Psoas muscle (tissue), 8 donors: ENCODE results near the gene KCTD5. TPM values are rescaled to one million over a fixed set of nuclear protein-coding genes. Genes with fewer than 3 reads are reported as not detected.

ENCODE experiments used
- ATAC-seq, 4 donors: fragments of 200-7000 bp; cut with Tn5 transposase; one replicate each; pipeline ENCODE4 v1.9.1; 2020; ENCODE audit warnings: moderate library complexity in 3 of 4, mild to moderate bottlenecking in 2 of 4
- DNase-seq, 2 donors: peaks; one replicate each; pipeline ENCODE4 v3.0.0-alpha.2; 2020
- H3K27ac ChIP-seq: fragments of 200-600 bp; one replicate; pipeline ENCODE4 v1.8.0; 2022
- H3K27me3 ChIP-seq, 3 donors: fragments of 200-600 bp in 1 of 3; one replicate each; pipeline versions ENCODE4 v1.6.1 to v1.8.0; 2013 to 2022; ENCODE audit warnings: low read length in 2 of 3, mild to moderate bottlenecking in 2 of 3, moderate library complexity in 1 of 3; ENCODE audit not compliant: insufficient read depth in 3 of 3
- H3K36me3 ChIP-seq, 2 donors: fragments of 200-600 bp in 1 of 2; one replicate each; pipeline versions ENCODE4 v1.6.1 to v1.8.0; 2013 to 2022; ENCODE audit warnings: low read depth in 1 of 2, mild to moderate bottlenecking in 1 of 2, moderate library complexity in 1 of 2; ENCODE audit not compliant: insufficient read depth in 1 of 2
- H3K4me1 ChIP-seq: fragments of 200-600 bp; one replicate; pipeline ENCODE4 v1.8.0; 2022
- H3K4me3 ChIP-seq: fragments of 200-600 bp; one replicate; pipeline ENCODE4 v1.8.0; 2022; ENCODE audit warnings: mild to moderate bottlenecking
- H3K9me3 ChIP-seq: fragments of 200-600 bp; one replicate; pipeline ENCODE4 v1.8.0; 2022
- CTCF ChIP-seq: fragments of 200-600 bp; IDR thresholded peaks from one replicate; pipeline ENCODE4 v1.8.0; 2022; ENCODE audit warnings: antibody characterized with exemption
- WGBS, 3 donors: extraction: QIAGEN DNeasy Blood & Tissue Kit; methylation state at CpG; one replicate each; pipeline versions ENCODE4 v1.1.6 to v1.1.7; 2013; 5-methylcytosine and 5-hydroxymethylcytosine counted together
- intact Hi-C, 2 donors: fragments of 100-400 bp; cut with DNase I; formaldehyde crosslinking; loops; one replicate each; pipeline versions ENCODE4 v1.11.0 to v1.14.2; 2022
- polyA plus RNA-seq, 3 donors: library from polyadenylated mRNA; stranded (reverse); fragments of 200-250 nt; gene quantifications; one replicate each; pipeline ENCODE4 v1.2.3, GENCODE V29; 2013
- total RNA-seq, 4 donors: library from RNA; stranded (reverse); fragmentation: NEBNext Ultra II Directional in 2 of 4; extraction: Animal tissue kit (Norgen Biotek cat#: 25700) in 2 of 4; gene quantifications; one replicate each; pipeline versions ENCODE4 v1.2.1 to v1.2.4, GENCODE V29; 2021 to 2023
- donor health status: healthy with polysubstance abuse.
- donor health status: DM: no; HTN: no; CAD: no; lungs with moderate emphysema.
- donor health status: Bipolar disorder and iron deficiency.
- donor health status: healthy.
- donor health status: DM: yes; HTN: yes; CAD: no.
- donor health status: DM: no; HTN: no; CAD: no.
- donor health status: DM: no; HTN: no; CAD: no.
- donor health status: DM: yes; HTN: yes; CAD: no.

Gene KCTD5
- total and polyA plus RNA-seq, 7 donors, result 9.1 to 65.8 (median 17.2) TPM

DNA sequence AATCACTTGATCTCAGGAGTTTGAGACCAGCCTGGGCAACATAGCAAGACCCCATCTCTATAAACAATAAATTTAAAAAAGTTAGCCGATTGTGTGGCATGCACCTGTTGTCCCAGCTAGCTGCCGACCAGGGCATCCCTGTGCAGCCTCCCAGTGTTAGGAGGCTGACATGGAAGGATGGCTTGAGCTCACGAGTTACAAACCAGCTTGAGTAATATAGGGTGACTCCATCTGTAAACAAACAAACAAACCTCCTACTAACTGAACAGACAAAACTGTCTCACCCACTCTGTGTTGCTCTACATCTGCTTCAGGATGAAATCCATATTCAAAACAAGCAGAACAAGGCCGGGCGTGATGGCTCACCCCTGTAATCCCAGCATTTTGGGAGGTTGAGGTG, 44.6 kb downstream of the KCTD5 start:
- H3K27me3 ChIP-seq, result peaks cover 0 to 7% (median 0%) of the 10 kb centered on the region in 3 donors
- intact Hi-C loops, result loop anchor here in 1 of 2 donors (10.0 kb wide), 1 partner anchor 138 kb away; no protein-coding TSS in a partner anchor
- no peaks in the 10 kb centered on the region for H3K36me3 ChIP-seq
- H3K27ac ChIP-seq, result no peak overlapping the region
- WGBS, 3 donors, result 64 to 71% (median 67%) methylated on average over 5 of the region's 5 CpGs
- H3K4me1 ChIP-seq, result no peaks in the 10 kb centered on the region
- DNase-seq, result no peak
- no peak overlapping the region for H3K4me3 ChIP-seq
- TF ChIP-seq CTCF, result no peak
- H3K9me3 ChIP-seq, result no peaks in the 10 kb centered on the region
- ATAC-seq, result no peak

- no peaks in the 10 kb centered on the region for H3K9me3 ChIP-seq
- no peak for DNase-seq
- intact Hi-C loops, result loop anchor here in 1 of 2 donors (10.0 kb wide), 1 partner anchor 137 kb away; no protein-coding TSS in a partner anchor
- H3K36me3 ChIP-seq, result no peaks in the 10 kb centered on the region
- no peak overlapping the region for H3K27ac ChIP-seq
- WGBS, 3 donors, result 84 to 88% (median 85%) methylated on average over 7 of the region's 7 CpGs
- ATAC-seq, result no peak
- H3K4me3 ChIP-seq, result no peak overlapping the region
- H3K4me1 ChIP-seq, result no peaks in the 10 kb centered on the region
- no peak for TF ChIP-seq CTCF
- H3K27me3 ChIP-seq, result peaks cover 0 to 7% (median 0%) of the 10 kb centered on the region in 3 donors
Observed at GRCh38 chr16:2728034-2728433, 45.7 kb downstream of the KCTD5 start.

DNA sequence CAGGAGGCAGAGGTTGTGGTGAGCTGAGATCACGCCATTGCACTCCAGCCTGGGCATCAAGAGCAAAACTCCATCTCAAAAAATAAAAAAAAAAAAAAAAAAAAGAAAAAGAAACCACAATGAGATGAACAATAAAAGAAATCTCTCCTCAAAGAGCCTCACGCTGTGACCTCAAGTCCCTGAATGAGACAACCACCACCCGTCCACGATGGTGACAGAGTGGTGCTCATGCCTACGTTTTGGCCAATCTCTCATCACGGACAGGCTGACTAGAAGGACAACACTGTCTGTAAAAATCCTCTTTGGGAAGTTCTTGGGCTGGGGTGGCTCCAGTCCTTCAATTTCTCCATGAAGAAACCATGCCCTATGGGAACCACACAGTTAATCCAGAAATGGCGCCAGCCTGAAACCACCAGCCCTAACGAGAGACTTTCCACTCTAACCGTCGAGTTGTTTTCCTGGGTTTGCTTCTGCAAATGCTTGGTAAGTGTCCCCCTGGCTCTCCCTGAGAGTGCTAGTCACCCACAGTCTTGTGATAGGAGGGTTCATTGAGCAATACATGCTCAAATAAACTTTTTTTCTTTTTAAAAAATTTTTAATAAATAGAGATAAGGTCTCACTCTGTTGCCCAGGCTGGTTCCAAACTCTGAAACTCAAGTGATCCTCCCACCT, 52.7 kb downstream of the KCTD5 start:
- 70 to 74% (median 72%) methylated on average over 10 of the region's 10 CpGs for WGBS, 3 donors

GRCh38 chr16:2736476-2737237, 54.3 kb downstream of the KCTD5 start:
- WGBS, 3 donors, result 89 to 92% (median 90%) methylated on average over 11 of the region's 11 CpGs
- Histone ChIP-seq H3K27ac (no peak overlapping the region), H3K36me3 (no peaks in the 10 kb centered on the region), H3K27me3 (peaks cover 0 to 5% (median 3%) of the 10 kb centered on the region in 3 donors), H3K9me3 (no peaks in the 10 kb centered on the region), H3K4me3 (no peak overlapping the region), H3K4me1 (no peaks in the 10 kb centered on the region)
- TF ChIP-seq CTCF, result no peak
- DNase-seq, result no peak
- peak in 1 of 4 donors; percentile 10 for ATAC-seq
- intact Hi-C loops, result no loop called here

More for the DNA sequence above, 52.7 kb downstream of the KCTD5 start:
- intact Hi-C loops, result no loop called here
- Histone ChIP-seq H3K36me3 (no peaks in the 10 kb centered on the region), H3K9me3 (no peaks in the 10 kb centered on the region), H3K4me1 (no peaks in the 10 kb centered on the region), H3K4me3 (no peak overlapping the region), H3K27ac (no peak overlapping the region), H3K27me3 (peaks cover 0 to 5% (median 3%) of the 10 kb centered on the region in 3 donors)
- DNase-seq (no peak), ATAC-seq (no peak)
- no peak for TF ChIP-seq CTCF
